Liver (tissue), 9 donors: Measurements from ENCODE around the gene P2RX3. TPM values are rescaled to one million over a fixed set of nuclear protein-coding genes. Genes with fewer than 3 reads are reported as not detected.

Experiments used
- DNase-seq: peaks from one replicate; pipeline ENCODE4 v3.0.0-alpha.2; 2017; ENCODE audit warnings: low spot score
- H3K27ac ChIP-seq, 2 donors: one replicate each; pipeline ENCODE4 v1.7.0; 2013; ENCODE audit warnings: inconsistent platforms in 2 of 2, low read length in 2 of 2, control low read depth in 1 of 2, low read depth in 1 of 2, mild to moderate bottlenecking in 1 of 2
- H3K27me3 ChIP-seq, 4 donors: one replicate each; pipeline versions ENCODE4 v1.6.1 to v1.7.0; 2013; ENCODE audit warnings: low read length in 3 of 4, inconsistent platforms in 1 of 4, mild to moderate bottlenecking in 1 of 4, moderate library complexity in 1 of 4; ENCODE audit not compliant: control insufficient read depth in 4 of 4, insufficient read depth in 4 of 4
- H3K36me3 ChIP-seq, 4 donors: one replicate each; pipeline versions ENCODE4 v1.6.1 to v1.7.0; 2013; ENCODE audit warnings: low read length in 3 of 4, mild to moderate bottlenecking in 3 of 4, low read depth in 1 of 4, moderate library complexity in 1 of 4; ENCODE audit not compliant: control insufficient read depth in 4 of 4, insufficient read depth in 3 of 4
- H3K4me1 ChIP-seq, 4 donors: one replicate each; pipeline versions ENCODE4 v1.6.1 to v1.7.0; 2013; ENCODE audit warnings: low read length in 3 of 4, mild to moderate bottlenecking in 3 of 4, moderate library complexity in 1 of 4; ENCODE audit not compliant: control insufficient read depth in 4 of 4, insufficient read depth in 4 of 4
- H3K4me3 ChIP-seq, 3 donors: one replicate each; pipeline versions ENCODE4 v1.6.1 to v1.7.0; 2013; ENCODE audit warnings: low read length in 3 of 3, control low read depth in 1 of 3, low read depth in 1 of 3, mild to moderate bottlenecking in 1 of 3
- H3K9ac ChIP-seq, 2 donors: one replicate each; pipeline ENCODE4 v1.7.0; 2013; ENCODE audit warnings: low read length in 2 of 2, mild to moderate bottlenecking in 2 of 2, moderate library complexity in 2 of 2, control low read depth in 1 of 2, low read depth in 1 of 2
- H3K9me3 ChIP-seq, 4 donors: one replicate each; pipeline versions ENCODE4 v1.6.1 to v1.7.0; 2013; ENCODE audit warnings: low read length in 3 of 4; ENCODE audit not compliant: control insufficient read depth in 4 of 4
- EGR1 ChIP-seq, 2 donors: IDR thresholded peaks; 2 replicates each; pipeline ENCODE4 v1.6.1; 2016 to 2018; ENCODE audit warnings: antibody characterized with exemption in 2 of 2, low read depth in 2 of 2
- FOXA1 ChIP-seq: IDR thresholded peaks from 2 replicates; pipeline ENCODE4 v1.6.1; 2016; ENCODE audit warnings: antibody characterized with exemption
- GABPA ChIP-seq, 2 donors: IDR thresholded peaks in 1 of 2; conservative IDR thresholded peaks in 1 of 2; 2 replicates each; pipeline ENCODE4 v1.6.1; 2016; ENCODE audit warnings: antibody characterized with exemption in 2 of 2, mild to moderate bottlenecking in 1 of 2, moderate library complexity in 1 of 2
- HNF4A ChIP-seq, 2 donors: conservative IDR thresholded peaks; 2 replicates each; pipeline ENCODE4 v1.6.1; 2016; ENCODE audit warnings: antibody characterized with exemption in 2 of 2, mild to moderate bottlenecking in 2 of 2
- JUND ChIP-seq, 2 donors: IDR thresholded peaks; 2 replicates each; pipeline ENCODE4 v1.6.1; 2016; ENCODE audit warnings: antibody characterized with exemption in 2 of 2
- NR2F2 ChIP-seq: IDR thresholded peaks from 2 replicates; pipeline ENCODE4 v1.6.1; 2016; ENCODE audit warnings: antibody characterized with exemption
- RAD21 ChIP-seq, 2 donors: IDR thresholded peaks; 2 replicates each; pipeline ENCODE4 v1.6.1; 2016; ENCODE audit warnings: antibody characterized with exemption in 2 of 2, mild to moderate bottlenecking in 2 of 2
- RXRA ChIP-seq, 2 donors: IDR thresholded peaks; 2 replicates each; pipeline ENCODE4 v1.6.1; 2017 to 2018; ENCODE audit warnings: antibody characterized with exemption in 2 of 2, mild to moderate bottlenecking in 1 of 2
- SP1 ChIP-seq: IDR thresholded peaks from 2 replicates; pipeline ENCODE4 v1.6.1; 2018; ENCODE audit warnings: antibody characterized with exemption, mild to moderate bottlenecking
- TAF1 ChIP-seq: conservative IDR thresholded peaks from 2 replicates; pipeline ENCODE4 v1.6.1; 2016; ENCODE audit warnings: antibody characterized with exemption, mild to moderate bottlenecking
- YY1 ChIP-seq: IDR thresholded peaks from 2 replicates; pipeline ENCODE4 v1.6.1; 2016; ENCODE audit warnings: antibody characterized with exemption, mild to moderate bottlenecking
- WGBS: extraction: QIAGEN DNeasy Blood & Tissue Kit; methylation state at CpG from one replicate; pipeline ENCODE4 v1.1.7; 2013; 5-methylcytosine and 5-hydroxymethylcytosine counted together
- polyA plus RNA-seq, 2 donors: library from polyadenylated mRNA; stranded (reverse) in 1 of 2; unstranded in 1 of 2; fragments of 200-250 nt in 1 of 2; fragments of >200 nt in 1 of 2; fragmentation: Nextera tagmentation in 1 of 2; extraction: Ambion mirVana in 1 of 2; gene quantifications; one replicate each; pipeline versions ENCODE4 v1.2.1 to v1.2.3, GENCODE V29; 2013 to 2015
- total RNA-seq, 2 donors: library from RNA; depleted of rRNA; stranded (reverse); fragments of >200 nt; gene quantifications; one replicate each; pipeline ENCODE4 v1.2.3, GENCODE V29; 2014
- TF ChIP-seq, protein P1 (sequence below): IDR thresholded peaks from 2 replicates; pipeline ENCODE4 v1.6.1; 2016; ENCODE audit warnings: antibody characterized with exemption
- TF ChIP-seq, protein P2 (sequence below): IDR thresholded peaks from 2 replicates; pipeline ENCODE4 v1.6.1; 2016; ENCODE audit warnings: antibody characterized with exemption
- TF ChIP-seq, protein P3 (sequence below): fragments of 150-350 bp; IDR thresholded peaks from 2 replicates; pipeline ENCODE4 v1.5.1; 2017; ENCODE audit warnings: improper control_type of control experiment, low read depth, low read length; ENCODE audit not compliant: missing input control
- TF ChIP-seq, protein P4 (sequence below): IDR thresholded peaks from 2 replicates; pipeline ENCODE4 v1.6.1; 2016; ENCODE audit warnings: antibody characterized with exemption
- TF ChIP-seq, protein P5 (sequence below): IDR thresholded peaks from 2 replicates; pipeline ENCODE4 v1.6.1; 2016; ENCODE audit warnings: antibody characterized with exemption, mild to moderate bottlenecking
- donor health status: healthy.
- donor health status: healthy.
- donor health status: healthy.
- donor health status: healthy.
- donor health status: healthy.

P2RX3 gene
- total and polyA plus RNA-seq, 4 donors, result 0.18 to 0.33 (median 0.23) TPM

GRCh38 chr11:57309106-57310059, 28.8 kb upstream of the P2RX3 start:
- no peak overlapping the region for H3K4me3 ChIP-seq
- peak overlapping the region; percentile 92 to 93 for H3K27ac ChIP-seq
- no peaks in the 10 kb centered on the region for H3K27me3 ChIP-seq
- H3K4me1 ChIP-seq, result peaks cover 41 to 86% (median 71%) of the 10 kb centered on the region in 4 donors
- TF ChIP-seq HNF4A (conservative IDR thresholded peaks at IDR 0.05) (no peak), FOXA1 (no peak), EGR1 (IDR thresholded peaks at IDR 0.05; ENCODE audit: low read depth in 2 of 2) (no peak), YY1 (no peak), SP1 (no peak), RAD21 (IDR thresholded peaks at IDR 0.05) (no peak), GABPA (IDR thresholded peaks at IDR 0.05 in 1 of 2, conservative IDR thresholded peaks at IDR 0.05 in 1 of 2) (no peak), NR2F2 (no peak), JUND (IDR thresholded peaks at IDR 0.05) (no peak), RXRA (IDR thresholded peaks at IDR 0.05) (no peak), TAF1 (no peak)
- TF ChIP-seq, protein P1, sequence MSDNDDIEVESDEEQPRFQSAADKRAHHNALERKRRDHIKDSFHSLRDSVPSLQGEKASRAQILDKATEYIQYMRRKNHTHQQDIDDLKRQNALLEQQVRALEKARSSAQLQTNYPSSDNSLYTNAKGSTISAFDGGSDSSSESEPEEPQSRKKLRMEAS, result no peak
- TF ChIP-seq, protein P2, sequence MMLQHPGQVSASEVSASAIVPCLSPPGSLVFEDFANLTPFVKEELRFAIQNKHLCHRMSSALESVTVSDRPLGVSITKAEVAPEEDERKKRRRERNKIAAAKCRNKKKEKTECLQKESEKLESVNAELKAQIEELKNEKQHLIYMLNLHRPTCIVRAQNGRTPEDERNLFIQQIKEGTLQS, result no peak
- TF ChIP-seq, protein P3, sequence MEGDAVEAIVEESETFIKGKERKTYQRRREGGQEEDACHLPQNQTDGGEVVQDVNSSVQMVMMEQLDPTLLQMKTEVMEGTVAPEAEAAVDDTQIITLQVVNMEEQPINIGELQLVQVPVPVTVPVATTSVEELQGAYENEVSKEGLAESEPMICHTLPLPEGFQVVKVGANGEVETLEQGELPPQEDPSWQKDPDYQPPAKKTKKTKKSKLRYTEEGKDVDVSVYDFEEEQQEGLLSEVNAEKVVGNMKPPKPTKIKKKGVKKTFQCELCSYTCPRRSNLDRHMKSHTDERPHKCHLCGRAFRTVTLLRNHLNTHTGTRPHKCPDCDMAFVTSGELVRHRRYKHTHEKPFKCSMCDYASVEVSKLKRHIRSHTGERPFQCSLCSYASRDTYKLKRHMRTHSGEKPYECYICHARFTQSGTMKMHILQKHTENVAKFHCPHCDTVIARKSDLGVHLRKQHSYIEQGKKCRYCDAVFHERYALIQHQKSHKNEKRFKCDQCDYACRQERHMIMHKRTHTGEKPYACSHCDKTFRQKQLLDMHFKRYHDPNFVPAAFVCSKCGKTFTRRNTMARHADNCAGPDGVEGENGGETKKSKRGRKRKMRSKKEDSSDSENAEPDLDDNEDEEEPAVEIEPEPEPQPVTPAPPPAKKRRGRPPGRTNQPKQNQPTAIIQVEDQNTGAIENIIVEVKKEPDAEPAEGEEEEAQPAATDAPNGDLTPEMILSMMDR, result no peak
- TF ChIP-seq, protein P4, sequence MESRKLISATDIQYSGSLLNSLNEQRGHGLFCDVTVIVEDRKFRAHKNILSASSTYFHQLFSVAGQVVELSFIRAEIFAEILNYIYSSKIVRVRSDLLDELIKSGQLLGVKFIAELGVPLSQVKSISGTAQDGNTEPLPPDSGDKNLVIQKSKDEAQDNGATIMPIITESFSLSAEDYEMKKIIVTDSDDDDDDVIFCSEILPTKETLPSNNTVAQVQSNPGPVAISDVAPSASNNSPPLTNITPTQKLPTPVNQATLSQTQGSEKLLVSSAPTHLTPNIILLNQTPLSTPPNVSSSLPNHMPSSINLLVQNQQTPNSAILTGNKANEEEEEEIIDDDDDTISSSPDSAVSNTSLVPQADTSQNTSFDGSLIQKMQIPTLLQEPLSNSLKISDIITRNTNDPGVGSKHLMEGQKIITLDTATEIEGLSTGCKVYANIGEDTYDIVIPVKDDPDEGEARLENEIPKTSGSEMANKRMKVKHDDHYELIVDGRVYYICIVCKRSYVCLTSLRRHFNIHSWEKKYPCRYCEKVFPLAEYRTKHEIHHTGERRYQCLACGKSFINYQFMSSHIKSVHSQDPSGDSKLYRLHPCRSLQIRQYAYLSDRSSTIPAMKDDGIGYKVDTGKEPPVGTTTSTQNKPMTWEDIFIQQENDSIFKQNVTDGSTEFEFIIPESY, result no peak
- TF ChIP-seq, protein P5, sequence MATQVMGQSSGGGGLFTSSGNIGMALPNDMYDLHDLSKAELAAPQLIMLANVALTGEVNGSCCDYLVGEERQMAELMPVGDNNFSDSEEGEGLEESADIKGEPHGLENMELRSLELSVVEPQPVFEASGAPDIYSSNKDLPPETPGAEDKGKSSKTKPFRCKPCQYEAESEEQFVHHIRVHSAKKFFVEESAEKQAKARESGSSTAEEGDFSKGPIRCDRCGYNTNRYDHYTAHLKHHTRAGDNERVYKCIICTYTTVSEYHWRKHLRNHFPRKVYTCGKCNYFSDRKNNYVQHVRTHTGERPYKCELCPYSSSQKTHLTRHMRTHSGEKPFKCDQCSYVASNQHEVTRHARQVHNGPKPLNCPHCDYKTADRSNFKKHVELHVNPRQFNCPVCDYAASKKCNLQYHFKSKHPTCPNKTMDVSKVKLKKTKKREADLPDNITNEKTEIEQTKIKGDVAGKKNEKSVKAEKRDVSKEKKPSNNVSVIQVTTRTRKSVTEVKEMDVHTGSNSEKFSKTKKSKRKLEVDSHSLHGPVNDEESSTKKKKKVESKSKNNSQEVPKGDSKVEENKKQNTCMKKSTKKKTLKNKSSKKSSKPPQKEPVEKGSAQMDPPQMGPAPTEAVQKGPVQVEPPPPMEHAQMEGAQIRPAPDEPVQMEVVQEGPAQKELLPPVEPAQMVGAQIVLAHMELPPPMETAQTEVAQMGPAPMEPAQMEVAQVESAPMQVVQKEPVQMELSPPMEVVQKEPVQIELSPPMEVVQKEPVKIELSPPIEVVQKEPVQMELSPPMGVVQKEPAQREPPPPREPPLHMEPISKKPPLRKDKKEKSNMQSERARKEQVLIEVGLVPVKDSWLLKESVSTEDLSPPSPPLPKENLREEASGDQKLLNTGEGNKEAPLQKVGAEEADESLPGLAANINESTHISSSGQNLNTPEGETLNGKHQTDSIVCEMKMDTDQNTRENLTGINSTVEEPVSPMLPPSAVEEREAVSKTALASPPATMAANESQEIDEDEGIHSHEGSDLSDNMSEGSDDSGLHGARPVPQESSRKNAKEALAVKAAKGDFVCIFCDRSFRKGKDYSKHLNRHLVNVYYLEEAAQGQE, result no peak
- DNase-seq, result no peak
- 91% methylated on average over 24 of the region's 24 CpGs for WGBS
- H3K9ac ChIP-seq, result peak overlapping the region in 1 of 2 donors; percentile 20
- peaks cover 3 to 9% (median 5%) of the 10 kb centered on the region in 4 donors for H3K36me3 ChIP-seq
- H3K9me3 ChIP-seq, result no peaks in the 10 kb centered on the region
